GM21447 (cell line): ENCODE measurements around the gene TUBA4B.

Source experiments
- ATAC-seq: cut with Tn5 transposase; IDR thresholded peaks from one replicate; pipeline ENCODE4 v1.9.1; 2021; ENCODE audit not compliant: unreplicated experiment

Gene TUBA4B

GRCh38 chr2:219290381-219291171, 37.5 kb downstream of the TUBA4B start:
- no peak for ATAC-seq

- no peak for ATAC-seq
These were observed 38.4 kb downstream of the TUBA4B start for GRCh38 chr2:219291394-219291793.

- no peak for ATAC-seq
These were observed 39.0 kb downstream of the TUBA4B start for GRCh38 chr2:219291910-219292490.

GRCh38 chr2:219292616-219293015, 39.6 kb downstream of the TUBA4B start:
- ATAC-seq = no peak

- ATAC-seq = no peak
These were observed 40.7 kb downstream of the TUBA4B start for GRCh38 chr2:219293736-219294231.

- peak; percentile 84 for ATAC-seq
These were observed 41.6 kb downstream of the TUBA4B start for GRCh38 chr2:219294356-219295351.

- ATAC-seq = no peak
These were observed 43.1 kb downstream of the TUBA4B start for GRCh38 chr2:219296142-219296541.

GRCh38 chr2:219296631-219297391, 43.8 kb downstream of the TUBA4B start:
- no peak for ATAC-seq

GRCh38 chr2:219297766-219298456, 44.9 kb downstream of the TUBA4B start:
- ATAC-seq = no peak

- peak; percentile 52 for ATAC-seq
These were observed 45.8 kb downstream of the TUBA4B start for GRCh38 chr2:219298759-219299371.

- no peak for ATAC-seq
These were observed 46.3 kb downstream of the TUBA4B start for GRCh38 chr2:219299372-219299760.

- no peak for ATAC-seq
These were observed 47.0 kb downstream of the TUBA4B start for GRCh38 chr2:219300022-219300421.

- no peak for ATAC-seq
These were observed 49.4 kb downstream of the TUBA4B start for GRCh38 chr2:219302412-219302968.

GRCh38 chr2:219304223-219304622, 51.2 kb downstream of the TUBA4B start:
- no peak for ATAC-seq

- no peak for ATAC-seq
These were observed 53.0 kb downstream of the TUBA4B start for GRCh38 chr2:219306047-219306446.

GRCh38 chr2:219308142-219309101, 55.4 kb downstream of the TUBA4B start:
- no peak for ATAC-seq

GRCh38 chr2:219309278-219309677, 56.2 kb downstream of the TUBA4B start, which contains the start of gene PTPRN:
TSS of gene PTPRN (minus strand) at chr2:219309401. CDS start at chr2:219309332, 69 bp downstream.
- ATAC-seq = no peak
